ENCODE data around the gene MSTN. TPM values are rescaled to one million over a fixed set of nuclear protein-coding genes. Genes with fewer than 3 reads are reported as not detected.

The MSTN gene
- total and polyA plus RNA-seq, 2 experiments from 2014 or later: 0.21 TPM; not detected in 1

DNA sequence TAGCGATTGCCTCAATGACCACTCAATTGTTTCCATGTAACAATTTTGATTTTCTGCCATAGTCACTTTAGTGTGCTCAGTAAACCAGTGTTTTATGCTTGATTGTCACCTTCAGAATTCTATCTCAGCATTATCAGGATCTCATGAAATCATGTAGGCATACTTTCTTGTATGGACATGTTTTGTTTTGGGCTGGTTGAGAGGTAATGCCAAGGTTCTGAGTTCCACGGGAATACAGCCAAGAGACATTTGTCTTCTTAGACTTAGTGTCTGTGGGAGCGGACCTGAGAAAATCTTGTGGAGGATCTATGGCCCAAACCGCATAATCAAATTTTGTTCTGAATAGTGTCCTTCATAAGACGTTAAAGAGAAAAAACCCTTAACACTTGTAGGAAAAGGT, 10.2 kb downstream of the MSTN start:
- ATAC-seq (no peak), DNase-seq (ENCODE audit: low spot score) (no peak)
- Mint-ChIP-seq H3K36me3 (ENCODE audit: low read depth) (no peaks in the 10 kb centered on the region), H3K4me3 (no peak overlapping the region), H3K9me3 (no peaks in the 10 kb centered on the region), H3K27ac (no peak overlapping the region), H3K27me3 (ENCODE audit: insufficient read depth, low read depth, poor library complexity) (no peaks in the 10 kb centered on the region), H3K4me1 (peaks cover 5% of the 10 kb centered on the region; the same call in 2 of the 3 replicates)
- Histone ChIP-seq H3K27ac (ENCODE audit: low read depth) (no peak overlapping the region), H3K27me3 (ENCODE audit: insufficient read depth) (no peaks in the 10 kb centered on the region), H3K4me3 (no peak overlapping the region), H2AFZ (no peak overlapping the region; the same call in 1 of the 2 replicates), H4K20me1 (replicated peaks; ENCODE audit: insufficient read depth) (no peaks in the 10 kb centered on the region), H3F3A (replicated peaks; ENCODE audit: low read depth) (no peaks in the 10 kb centered on the region), H3K79me2 (replicated peaks; ENCODE audit: insufficient read depth) (no peaks in the 10 kb centered on the region), H3K9me2 (ENCODE audit: insufficient read depth) (no peaks in the 10 kb centered on the region), H3K4me2 (no peak overlapping the region), H3K4me1 (ENCODE audit: insufficient read depth) (no peaks in the 10 kb centered on the region), H3K36me3 (ENCODE audit: insufficient read depth) (no peaks in the 10 kb centered on the region)
- no peak for TF ChIP-seq ZNF114 (CRISPR knock-in tag; IDR thresholded peaks at IDR 0.05)

DNA sequence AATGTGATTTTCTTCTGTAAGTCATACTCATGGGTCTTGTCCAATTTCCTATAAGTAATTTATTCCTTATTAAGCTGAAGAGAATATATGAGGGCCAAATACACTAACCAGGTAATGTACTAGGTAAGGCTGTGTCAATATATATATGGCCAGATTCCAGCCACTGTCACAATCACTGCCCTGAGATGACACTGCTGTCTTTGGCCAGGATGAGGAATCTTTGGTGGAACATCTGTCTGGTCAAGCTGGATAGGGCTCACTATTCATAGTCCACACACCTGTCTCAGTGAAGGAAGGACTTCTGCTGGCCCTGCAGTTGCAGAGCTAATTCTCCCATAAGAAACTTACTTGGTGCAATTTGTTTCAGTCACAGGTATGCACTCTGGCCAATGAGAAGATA, 11.3 kb downstream of the MSTN start:
- ATAC-seq: no peak
- Histone ChIP-seq H3K79me2 (replicated peaks; ENCODE audit: insufficient read depth) (no peaks in the 10 kb centered on the region), H3K9me2 (ENCODE audit: insufficient read depth) (no peaks in the 10 kb centered on the region), H3K4me1 (ENCODE audit: insufficient read depth) (no peaks in the 10 kb centered on the region), H3K27ac (ENCODE audit: low read depth) (no peak overlapping the region), H2AFZ (no peak overlapping the region), H3K4me2 (no peak overlapping the region), H3K4me3 (no peak overlapping the region), H4K20me1 (replicated peaks; ENCODE audit: insufficient read depth) (no peaks in the 10 kb centered on the region), H3K36me3 (ENCODE audit: insufficient read depth) (no peaks in the 10 kb centered on the region), H3F3A (replicated peaks; ENCODE audit: low read depth) (no peaks in the 10 kb centered on the region), H3K27me3 (ENCODE audit: insufficient read depth) (no peaks in the 10 kb centered on the region)
- no peaks in the 10 kb centered on the region for H3K9me3 Mint-ChIP-seq
- H3K4me1 Mint-ChIP-seq: peaks cover 5% of the 10 kb centered on the region; the same call in 2 of the 3 replicates
- H3K27ac Mint-ChIP-seq: no peak overlapping the region
- no peaks in the 10 kb centered on the region for H3K36me3 Mint-ChIP-seq (ENCODE audit: low read depth)
- H3K4me3 Mint-ChIP-seq: no peak overlapping the region
- no peak for DNase-seq (ENCODE audit: low spot score)
- no peaks in the 10 kb centered on the region for H3K27me3 Mint-ChIP-seq (ENCODE audit: insufficient read depth, low read depth, poor library complexity)
- TF ChIP-seq, protein P1, sequence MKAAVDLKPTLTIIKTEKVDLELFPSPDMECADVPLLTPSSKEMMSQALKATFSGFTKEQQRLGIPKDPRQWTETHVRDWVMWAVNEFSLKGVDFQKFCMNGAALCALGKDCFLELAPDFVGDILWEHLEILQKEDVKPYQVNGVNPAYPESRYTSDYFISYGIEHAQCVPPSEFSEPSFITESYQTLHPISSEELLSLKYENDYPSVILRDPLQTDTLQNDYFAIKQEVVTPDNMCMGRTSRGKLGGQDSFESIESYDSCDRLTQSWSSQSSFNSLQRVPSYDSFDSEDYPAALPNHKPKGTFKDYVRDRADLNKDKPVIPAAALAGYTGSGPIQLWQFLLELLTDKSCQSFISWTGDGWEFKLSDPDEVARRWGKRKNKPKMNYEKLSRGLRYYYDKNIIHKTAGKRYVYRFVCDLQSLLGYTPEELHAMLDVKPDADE (IDR thresholded peaks at IDR 0.05): no peak
- TF ChIP-seq CREB1 (CRISPR knock-in tag; IDR thresholded peaks at IDR 0.05; ENCODE audit: low read depth): no peak
- no peak for TF ChIP-seq NANOG (IDR thresholded peaks at IDR 0.05; ENCODE audit: borderline replicate concordance)
- TF ChIP-seq JUNB (IDR thresholded peaks at IDR 0.05; ENCODE audit: unreplicated experiment): no peak
- no peak for TF ChIP-seq STAT1 (IDR thresholded peaks at IDR 0.05; ENCODE audit: unreplicated experiment)
- TF ChIP-seq POLR2AphosphoS5 (IDR thresholded peaks at IDR 0.05; ENCODE audit: low read depth): no peak
- no peak for TF ChIP-seq EZH2phosphoT487 (IDR thresholded peaks at IDR 0.05; ENCODE audit: unreplicated experiment)
- TF ChIP-seq, protein P2, sequence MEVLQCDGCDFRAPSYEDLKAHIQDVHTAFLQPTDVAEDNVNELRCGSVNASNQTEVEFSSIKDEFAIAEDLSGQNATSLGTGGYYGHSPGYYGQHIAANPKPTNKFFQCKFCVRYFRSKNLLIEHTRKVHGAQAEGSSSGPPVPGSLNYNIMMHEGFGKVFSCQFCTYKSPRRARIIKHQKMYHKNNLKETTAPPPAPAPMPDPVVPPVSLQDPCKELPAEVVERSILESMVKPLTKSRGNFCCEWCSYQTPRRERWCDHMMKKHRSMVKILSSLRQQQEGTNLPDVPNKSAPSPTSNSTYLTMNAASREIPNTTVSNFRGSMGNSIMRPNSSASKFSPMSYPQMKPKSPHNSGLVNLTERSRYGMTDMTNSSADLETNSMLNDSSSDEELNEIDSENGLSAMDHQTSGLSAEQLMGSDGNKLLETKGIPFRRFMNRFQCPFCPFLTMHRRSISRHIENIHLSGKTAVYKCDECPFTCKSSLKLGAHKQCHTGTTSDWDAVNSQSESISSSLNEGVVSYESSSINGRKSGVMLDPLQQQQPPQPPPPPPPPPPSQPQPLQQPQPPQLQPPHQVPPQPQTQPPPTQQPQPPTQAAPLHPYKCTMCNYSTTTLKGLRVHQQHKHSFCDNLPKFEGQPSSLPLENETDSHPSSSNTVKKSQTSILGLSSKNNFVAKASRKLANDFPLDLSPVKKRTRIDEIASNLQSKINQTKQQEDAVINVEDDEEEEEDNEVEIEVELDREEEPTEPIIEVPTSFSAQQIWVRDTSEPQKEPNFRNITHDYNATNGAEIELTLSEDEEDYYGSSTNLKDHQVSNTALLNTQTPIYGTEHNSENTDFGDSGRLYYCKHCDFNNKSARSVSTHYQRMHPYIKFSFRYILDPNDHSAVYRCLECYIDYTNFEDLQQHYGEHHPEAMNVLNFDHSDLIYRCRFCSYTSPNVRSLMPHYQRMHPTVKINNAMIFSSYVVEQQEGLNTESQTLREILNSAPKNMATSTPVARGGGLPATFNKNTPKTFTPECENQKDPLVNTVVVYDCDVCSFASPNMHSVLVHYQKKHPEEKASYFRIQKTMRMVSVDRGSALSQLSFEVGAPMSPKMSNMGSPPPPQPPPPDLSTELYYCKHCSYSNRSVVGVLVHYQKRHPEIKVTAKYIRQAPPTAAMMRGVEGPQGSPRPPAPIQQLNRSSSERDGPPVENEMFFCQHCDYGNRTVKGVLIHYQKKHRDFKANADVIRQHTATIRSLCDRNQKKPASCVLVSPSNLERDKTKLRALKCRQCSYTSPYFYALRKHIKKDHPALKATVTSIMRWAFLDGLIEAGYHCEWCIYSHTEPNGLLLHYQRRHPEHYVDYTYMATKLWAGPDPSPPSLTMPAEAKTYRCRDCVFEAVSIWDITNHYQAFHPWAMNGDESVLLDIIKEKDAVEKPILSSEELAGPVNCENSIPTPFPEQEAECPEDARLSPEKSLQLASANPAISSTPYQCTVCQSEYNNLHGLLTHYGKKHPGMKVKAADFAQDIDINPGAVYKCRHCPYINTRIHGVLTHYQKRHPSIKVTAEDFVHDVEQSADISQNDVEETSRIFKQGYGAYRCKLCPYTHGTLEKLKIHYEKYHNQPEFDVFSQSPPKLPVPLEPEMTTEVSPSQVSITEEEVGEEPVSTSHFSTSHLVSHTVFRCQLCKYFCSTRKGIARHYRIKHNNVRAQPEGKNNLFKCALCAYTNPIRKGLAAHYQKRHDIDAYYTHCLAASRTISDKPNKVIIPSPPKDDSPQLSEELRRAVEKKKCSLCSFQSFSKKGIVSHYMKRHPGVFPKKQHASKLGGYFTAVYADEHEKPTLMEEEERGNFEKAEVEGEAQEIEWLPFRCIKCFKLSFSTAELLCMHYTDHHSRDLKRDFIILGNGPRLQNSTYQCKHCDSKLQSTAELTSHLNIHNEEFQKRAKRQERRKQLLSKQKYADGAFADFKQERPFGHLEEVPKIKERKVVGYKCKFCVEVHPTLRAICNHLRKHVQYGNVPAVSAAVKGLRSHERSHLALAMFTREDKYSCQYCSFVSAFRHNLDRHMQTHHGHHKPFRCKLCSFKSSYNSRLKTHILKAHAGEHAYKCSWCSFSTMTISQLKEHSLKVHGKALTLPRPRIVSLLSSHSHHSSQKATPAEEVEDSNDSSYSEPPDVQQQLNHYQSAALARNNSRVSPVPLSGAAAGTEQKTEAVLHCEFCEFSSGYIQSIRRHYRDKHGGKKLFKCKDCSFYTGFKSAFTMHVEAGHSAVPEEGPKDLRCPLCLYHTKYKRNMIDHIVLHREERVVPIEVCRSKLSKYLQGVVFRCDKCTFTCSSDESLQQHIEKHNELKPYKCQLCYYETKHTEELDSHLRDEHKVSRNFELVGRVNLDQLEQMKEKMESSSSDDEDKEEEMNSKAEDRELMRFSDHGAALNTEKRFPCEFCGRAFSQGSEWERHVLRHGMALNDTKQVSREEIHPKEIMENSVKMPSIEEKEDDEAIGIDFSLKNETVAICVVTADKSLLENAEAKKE (CRISPR knock-in tag; IDR thresholded peaks at IDR 0.05): no peak
- TF ChIP-seq, protein P3, sequence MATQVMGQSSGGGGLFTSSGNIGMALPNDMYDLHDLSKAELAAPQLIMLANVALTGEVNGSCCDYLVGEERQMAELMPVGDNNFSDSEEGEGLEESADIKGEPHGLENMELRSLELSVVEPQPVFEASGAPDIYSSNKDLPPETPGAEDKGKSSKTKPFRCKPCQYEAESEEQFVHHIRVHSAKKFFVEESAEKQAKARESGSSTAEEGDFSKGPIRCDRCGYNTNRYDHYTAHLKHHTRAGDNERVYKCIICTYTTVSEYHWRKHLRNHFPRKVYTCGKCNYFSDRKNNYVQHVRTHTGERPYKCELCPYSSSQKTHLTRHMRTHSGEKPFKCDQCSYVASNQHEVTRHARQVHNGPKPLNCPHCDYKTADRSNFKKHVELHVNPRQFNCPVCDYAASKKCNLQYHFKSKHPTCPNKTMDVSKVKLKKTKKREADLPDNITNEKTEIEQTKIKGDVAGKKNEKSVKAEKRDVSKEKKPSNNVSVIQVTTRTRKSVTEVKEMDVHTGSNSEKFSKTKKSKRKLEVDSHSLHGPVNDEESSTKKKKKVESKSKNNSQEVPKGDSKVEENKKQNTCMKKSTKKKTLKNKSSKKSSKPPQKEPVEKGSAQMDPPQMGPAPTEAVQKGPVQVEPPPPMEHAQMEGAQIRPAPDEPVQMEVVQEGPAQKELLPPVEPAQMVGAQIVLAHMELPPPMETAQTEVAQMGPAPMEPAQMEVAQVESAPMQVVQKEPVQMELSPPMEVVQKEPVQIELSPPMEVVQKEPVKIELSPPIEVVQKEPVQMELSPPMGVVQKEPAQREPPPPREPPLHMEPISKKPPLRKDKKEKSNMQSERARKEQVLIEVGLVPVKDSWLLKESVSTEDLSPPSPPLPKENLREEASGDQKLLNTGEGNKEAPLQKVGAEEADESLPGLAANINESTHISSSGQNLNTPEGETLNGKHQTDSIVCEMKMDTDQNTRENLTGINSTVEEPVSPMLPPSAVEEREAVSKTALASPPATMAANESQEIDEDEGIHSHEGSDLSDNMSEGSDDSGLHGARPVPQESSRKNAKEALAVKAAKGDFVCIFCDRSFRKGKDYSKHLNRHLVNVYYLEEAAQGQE (IDR thresholded peaks at IDR 0.05; ENCODE audit: unreplicated experiment): no peak
- no peak for TF ChIP-seq ZNF331 (CRISPR knock-in tag; IDR thresholded peaks at IDR 0.05; ENCODE audit: low read depth)

All from GM23338 (cell line).